ENCODE results near the gene BAIAP2. TPM values are rescaled to one million over a fixed set of nuclear protein-coding genes. Genes with fewer than 3 reads are reported as not detected.

BAIAP2 gene
- total and polyA plus RNA-seq, 2 of the 13 experiments (the other 11 are each of a cell fraction or from before 2014, with no cell fraction given) = 22.5 to 24.0 TPM

- TF ChIP-seq ZBTB46 (CRISPR knock-in tag; IDR thresholded peaks at IDR 0.05; ENCODE audit: borderline replicate concordance) = peak; percentile 70; the same call in 1 of the 2 replicates
- peak; percentile 45 for TF ChIP-seq SALL1 (CRISPR knock-in tag; IDR thresholded peaks at IDR 0.05)
- TF ChIP-seq ZNF569 (CRISPR knock-in tag; IDR thresholded peaks at IDR 0.05; ENCODE audit: borderline replicate concordance) = no peak
- no peak for TF ChIP-seq MED8 (CRISPR knock-in tag; IDR thresholded peaks at IDR 0.05; ENCODE audit: insufficient replicate concordance)
- TF ChIP-seq HMGXB4 (CRISPR knock-in tag; IDR thresholded peaks at IDR 0.05; ENCODE audit: borderline replicate concordance in 1 of 2, low read depth in 1 of 2) = peak in 1 of 2 experiments; percentile 57; a peak in 2 of 4 replicates
- TF ChIP-seq PLRG1 (conservative IDR thresholded peaks at IDR 0.05) = no peak
- no peak; the same call in none of the 2 replicates for TF ChIP-seq HOXA3 (CRISPR knock-in tag; IDR thresholded peaks at IDR 0.05)
- TF ChIP-seq ZKSCAN8 (CRISPR knock-in tag; IDR thresholded peaks at IDR 0.05; ENCODE audit: borderline replicate concordance) = no peak
- no peak for TF ChIP-seq SRF (IDR thresholded peaks at IDR 0.05; ENCODE audit: low read depth, low read length)
- TF ChIP-seq ZNF501 (CRISPR knock-in tag; IDR thresholded peaks at IDR 0.05) = peak; percentile 58
- TF ChIP-seq ZNF563 (CRISPR knock-in tag; IDR thresholded peaks at IDR 0.05) = no peak
- peak; percentile 74; the same call in 1 of the 2 replicates for TF ChIP-seq ZNF251 (CRISPR knock-in tag; IDR thresholded peaks at IDR 0.05)
- TF ChIP-seq NFKBIZ (CRISPR knock-in tag; IDR thresholded peaks at IDR 0.05) = no peak
- peak; percentile 83 for TF ChIP-seq PATZ1 (CRISPR knock-in tag; IDR thresholded peaks at IDR 0.05)
- 0 out of 2 replicates have a peak, but pooled peaks have one; percentile 36 for TF ChIP-seq KDM3A (CRISPR knock-in tag; IDR thresholded peaks at IDR 0.05; ENCODE audit: low read depth)
- peak; percentile 58; the same call in 1 of the 2 replicates for TF ChIP-seq ZNF644 (CRISPR knock-in tag; IDR thresholded peaks at IDR 0.05; ENCODE audit: low read depth)
- TF ChIP-seq PAWR (CRISPR knock-in tag; IDR thresholded peaks at IDR 0.05; ENCODE audit: borderline replicate concordance) = no peak
- TF ChIP-seq FOXP4 (CRISPR knock-in tag; IDR thresholded peaks at IDR 0.05) = no peak; the same call in 1 of the 2 replicates
- peak; percentile 96 for TF ChIP-seq ZNF510 (CRISPR knock-in tag; IDR thresholded peaks at IDR 0.05; ENCODE audit: low read depth)
- peak; percentile 32; the same call in 1 of the 2 replicates for TF ChIP-seq SP5 (CRISPR knock-in tag; IDR thresholded peaks at IDR 0.05; ENCODE audit: borderline replicate concordance, low read depth)
- TF ChIP-seq ZNF781 (CRISPR knock-in tag; IDR thresholded peaks at IDR 0.05; ENCODE audit: borderline replicate concordance, not compliant biosample characterization) = peak; percentile 32
These were observed 43.9 kb upstream of the BAIAP2 start (continued) for GRCh38 chr17:80990921-80991644.
